Neural progenitor cell (in vitro differentiated cells): ENCODE data around the gene PPP2R1B.

Experiments used
- CTCF ChIP-seq: fragments of 200-600 bp; sonication (generic); IDR thresholded peaks from 2 replicates; pipeline ENCODE4 v1.5.1; 2017; ENCODE audit warnings: antibody characterized with exemption, mild to moderate bottlenecking
- EZH2 ChIP-seq: fragments of 200-600 bp; sonication (generic); IDR thresholded peaks from 2 replicates; pipeline ENCODE4 v1.6.1; 2017; ENCODE audit warnings: antibody characterized with exemption, mild to moderate bottlenecking, moderate library complexity
- EZH2phosphoT487 ChIP-seq: fragments of 200-600 bp; sonication (generic); IDR thresholded peaks from 2 replicates; pipeline ENCODE4 v1.6.1; 2017; ENCODE audit warnings: antibody characterized with exemption

- no peak for TF ChIP-seq CTCF
- TF ChIP-seq EZH2phosphoT487: no peak
- no peak for TF ChIP-seq EZH2
Measured at GRCh38 chr11:111764621-111765020, 1.6 kb downstream of the PPP2R1B start.
